ENCODE measurements around the gene MIA.
"Not testable (repeated sequence)": the region's sequence is repeated elsewhere in the genome, so short reads cannot be mapped to it uniquely, and the experiment has no call there.

Gene MIA

GRCh38 chr19:40810160-40810559 is 34.8 kb downstream of the MIA start:
- H3K27me3 ChIP-seq (replicated peaks; ENCODE audit: control insufficient read depth, insufficient read depth, low read length): no peaks in the 10 kb centered on the region
- no peak overlapping the region for H3K4me3 ChIP-seq (replicated peaks; ENCODE audit: low read depth, low read length)
- no peak for TF ChIP-seq CTCF (IDR thresholded peaks at IDR 0.05; ENCODE audit: insufficient read depth, low read length, poor library complexity, severe bottlenecking)
- peaks cover 22% of the 10 kb centered on the region for H3K36me3 ChIP-seq (ENCODE audit: control insufficient read depth, insufficient read depth, low read length)
- no peak for DNase-seq (ENCODE audit: extremely low read depth, insufficient read length)

- not testable (repeated sequence) for H3K27me3 ChIP-seq (replicated peaks; ENCODE audit: control insufficient read depth, insufficient read depth, low read length)
- Histone ChIP-seq H3K36me3 (ENCODE audit: control insufficient read depth, insufficient read depth, low read length) (peaks cover 21% of the 10 kb centered on the region), H3K4me3 (replicated peaks; ENCODE audit: low read depth, low read length) (peak overlapping the region; percentile 49)
- peak; percentile 68 for DNase-seq (ENCODE audit: extremely low read depth, insufficient read length)
These were observed 35.5 kb downstream of the MIA start for GRCh38 chr19:40810649-40811408.

GRCh38 chr19:40811478-40812341 is 36.4 kb downstream of the MIA start:
- no peak overlapping the region for H3K4me3 ChIP-seq (replicated peaks; ENCODE audit: low read depth, low read length)
- no peaks in the 10 kb centered on the region for H3K27me3 ChIP-seq (replicated peaks; ENCODE audit: control insufficient read depth, insufficient read depth, low read length)
- no peak for TF ChIP-seq CTCF (IDR thresholded peaks at IDR 0.05; ENCODE audit: insufficient read depth, low read length, poor library complexity, severe bottlenecking)
- DNase-seq (ENCODE audit: extremely low read depth, insufficient read length): no peak
- H3K36me3 ChIP-seq (ENCODE audit: control insufficient read depth, insufficient read depth, low read length): peaks cover 19% of the 10 kb centered on the region

- H3K27me3 ChIP-seq (replicated peaks; ENCODE audit: control insufficient read depth, insufficient read depth, low read length); DNase-seq (ENCODE audit: extremely low read depth, insufficient read length); H3K4me3 ChIP-seq (replicated peaks; ENCODE audit: low read depth, low read length): not testable (repeated sequence)
- peaks cover 15% of the 10 kb centered on the region for H3K36me3 ChIP-seq (ENCODE audit: control insufficient read depth, insufficient read depth, low read length)
These were observed 37.2 kb downstream of the MIA start for GRCh38 chr19:40812571-40812970.

GRCh38 chr19:40813182-40813581 is 37.9 kb downstream of the MIA start:
- Histone ChIP-seq H3K27me3 (replicated peaks; ENCODE audit: control insufficient read depth, insufficient read depth, low read length) (no peaks in the 10 kb centered on the region), H3K36me3 (ENCODE audit: control insufficient read depth, insufficient read depth, low read length) (peaks cover 10% of the 10 kb centered on the region), H3K4me3 (replicated peaks; ENCODE audit: low read depth, low read length) (no peak overlapping the region)
- DNase-seq (ENCODE audit: extremely low read depth, insufficient read length): no peak
- TF ChIP-seq CTCF (IDR thresholded peaks at IDR 0.05; ENCODE audit: insufficient read depth, low read length, poor library complexity, severe bottlenecking): no peak

- TF ChIP-seq CTCF (IDR thresholded peaks at IDR 0.05; ENCODE audit: insufficient read depth, low read length, poor library complexity, severe bottlenecking): no peak
- DNase-seq (ENCODE audit: extremely low read depth, insufficient read length): no peak
- H3K27me3 ChIP-seq (replicated peaks; ENCODE audit: control insufficient read depth, insufficient read depth, low read length): no peaks in the 10 kb centered on the region
- no peak overlapping the region for H3K4me3 ChIP-seq (replicated peaks; ENCODE audit: low read depth, low read length)
- H3K36me3 ChIP-seq (ENCODE audit: control insufficient read depth, insufficient read depth, low read length): no peaks in the 10 kb centered on the region
These were observed 39.9 kb downstream of the MIA start for GRCh38 chr19:40815223-40815622.

All from GM06990 (cell line).